ENCODE data around the gene CDH12.
"Not testable (repeated sequence)": the region's sequence is repeated elsewhere in the genome, so short reads cannot be mapped to it uniquely, and the experiment has no call there.

CDH12 gene

GRCh38 chr5:22612928-22613327, 240.2 kb downstream of the CDH12 start:
- no peaks in the 10 kb centered on the region for H4K20me1 ChIP-seq (ENCODE audit: insufficient read depth)
- no peaks in the 10 kb centered on the region for H3K27me3 ChIP-seq (ENCODE audit: insufficient read depth, low read depth)
- H3K4me2 ChIP-seq = no peak overlapping the region
- no peaks in the 10 kb centered on the region for H3K36me3 ChIP-seq (ENCODE audit: insufficient read depth)
- H3K27ac ChIP-seq = no peak overlapping the region
- no peaks in the 10 kb centered on the region for H3K4me1 ChIP-seq (ENCODE audit: low read depth, poor library complexity, severe bottlenecking)
- H3K9ac ChIP-seq = no peak overlapping the region
- no peaks in the 10 kb centered on the region for H3K79me2 ChIP-seq (ENCODE audit: insufficient read depth, low read depth)
- no peak for TF ChIP-seq CTCF (conservative IDR thresholded peaks at IDR 0.05; ENCODE audit: low read depth, low read length)
- no peak overlapping the region for H3K4me3 ChIP-seq (IDR thresholded peaks at IDR 0.05; ENCODE audit: insufficient read depth, low read depth, low read length)
- no peak overlapping the region for H2AFZ ChIP-seq (ENCODE audit: low read depth)

DNA sequence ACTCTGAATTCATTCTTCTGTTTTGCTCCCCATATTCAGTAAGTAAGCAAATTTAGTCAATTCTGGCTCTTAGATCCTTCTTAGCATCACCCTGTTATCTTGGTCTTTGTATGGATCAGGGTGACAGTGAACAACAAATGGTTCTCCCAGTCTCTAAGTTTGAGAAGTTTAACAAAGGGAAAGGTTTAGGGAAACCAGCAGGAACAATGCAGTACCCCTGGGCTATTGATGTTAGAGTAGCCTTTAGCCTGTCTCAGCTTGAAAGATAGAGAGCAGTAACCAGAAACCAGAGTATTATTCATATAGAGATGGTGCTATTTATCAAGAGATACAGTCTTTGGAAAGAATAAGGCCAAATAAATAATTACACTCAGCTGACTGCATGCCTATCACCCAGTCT, 241.8 kb downstream of the CDH12 start:
- Histone ChIP-seq H3K79me2 (ENCODE audit: insufficient read depth, low read depth) (no peaks in the 10 kb centered on the region), H3K36me3 (ENCODE audit: insufficient read depth) (no peaks in the 10 kb centered on the region), H4K20me1 (ENCODE audit: insufficient read depth) (no peaks in the 10 kb centered on the region), H3K27me3 (ENCODE audit: insufficient read depth, low read depth) (no peaks in the 10 kb centered on the region), H3K9ac (no peak overlapping the region), H2AFZ (ENCODE audit: low read depth) (no peak overlapping the region), H3K4me1 (ENCODE audit: low read depth, poor library complexity, severe bottlenecking) (no peaks in the 10 kb centered on the region), H3K4me3 (IDR thresholded peaks at IDR 0.05; ENCODE audit: insufficient read depth, low read depth, low read length) (no peak overlapping the region), H3K27ac (no peak overlapping the region), H3K4me2 (no peak overlapping the region)
- no peak for TF ChIP-seq CTCF (conservative IDR thresholded peaks at IDR 0.05; ENCODE audit: low read depth, low read length)

GRCh38 chr5:22607498-22607897, 245.6 kb downstream of the CDH12 start:
- not testable (repeated sequence) for H3K79me2 ChIP-seq (ENCODE audit: insufficient read depth, low read depth); H3K36me3 ChIP-seq (ENCODE audit: insufficient read depth); H3K4me2 ChIP-seq; H3K4me3 ChIP-seq (IDR thresholded peaks at IDR 0.05; ENCODE audit: insufficient read depth, low read depth, low read length); H3K9ac ChIP-seq; H3K27me3 ChIP-seq (ENCODE audit: insufficient read depth, low read depth); H4K20me1 ChIP-seq (ENCODE audit: insufficient read depth); H3K4me1 ChIP-seq (ENCODE audit: low read depth, poor library complexity, severe bottlenecking); H3K27ac ChIP-seq; H2AFZ ChIP-seq (ENCODE audit: low read depth)

- Histone ChIP-seq H3K27ac (no peak overlapping the region), H3K4me3 (IDR thresholded peaks at IDR 0.05; ENCODE audit: insufficient read depth, low read depth, low read length) (no peak overlapping the region), H3K9ac (no peak overlapping the region), H3K36me3 (ENCODE audit: insufficient read depth) (no peaks in the 10 kb centered on the region), H3K4me2 (no peak overlapping the region), H3K27me3 (ENCODE audit: insufficient read depth, low read depth) (no peaks in the 10 kb centered on the region), H3K79me2 (ENCODE audit: insufficient read depth, low read depth) (no peaks in the 10 kb centered on the region), H4K20me1 (ENCODE audit: insufficient read depth) (no peaks in the 10 kb centered on the region), H3K4me1 (ENCODE audit: low read depth, poor library complexity, severe bottlenecking) (no peaks in the 10 kb centered on the region), H2AFZ (ENCODE audit: low read depth) (no peak overlapping the region)
- TF ChIP-seq CTCF (conservative IDR thresholded peaks at IDR 0.05; ENCODE audit: low read depth, low read length) = no peak
Observed at GRCh38 chr5:22605473-22605872, 247.7 kb downstream of the CDH12 start.

- Histone ChIP-seq H3K27me3 (ENCODE audit: insufficient read depth, low read depth) (no peaks in the 10 kb centered on the region), H3K4me1 (ENCODE audit: low read depth, poor library complexity, severe bottlenecking) (no peaks in the 10 kb centered on the region), H3K36me3 (ENCODE audit: insufficient read depth) (no peaks in the 10 kb centered on the region), H2AFZ (ENCODE audit: low read depth) (no peak overlapping the region), H3K9ac (no peak overlapping the region), H3K4me3 (IDR thresholded peaks at IDR 0.05; ENCODE audit: insufficient read depth, low read depth, low read length) (no peak overlapping the region), H3K4me2 (no peak overlapping the region), H3K79me2 (ENCODE audit: insufficient read depth, low read depth) (no peaks in the 10 kb centered on the region), H3K27ac (no peak overlapping the region), H4K20me1 (ENCODE audit: insufficient read depth) (no peaks in the 10 kb centered on the region)
- TF ChIP-seq CTCF (conservative IDR thresholded peaks at IDR 0.05; ENCODE audit: low read depth, low read length) = no peak
Observed at GRCh38 chr5:22604711-22605110, 248.4 kb downstream of the CDH12 start.

Measured in KMS-11 (cell line).